T-cell (primary cell): Measurements from ENCODE around the gene PTCD1. TPM values are rescaled to one million over a fixed set of nuclear protein-coding genes. Genes with fewer than 3 reads are reported as not detected.
A peak's percentile ranks its signal among the peaks of the same experiment; 100 is the strongest.

Source experiments
- ATAC-seq, 4 experiments: fragments of 200-7000 bp in 3 of 4; fragments of 150-1000 bp in 1 of 4; cut with Tn5 transposase; replicated peaks in 1 of 4; 1 replicate in 3 of 4; 2 replicates in 1 of 4; pipeline ENCODE4 v1.10.0; 2021; ENCODE audit warnings: moderate library complexity in 3 of 4, mild to moderate bottlenecking in 2 of 4, moderate number of reproducible peaks in 1 of 4
- CTCF ChIA-PET, 2 donors: fragments of 300-600 bp; sonication (Branson Sonifier 250); formaldehyde crosslinking; loops; one replicate each; lab custom pipeline; 2022; ENCODE audit warnings: antibody characterized with exemption in 2 of 2; lab: Charles Lee
- POLR2A ChIA-PET, 2 donors: fragments of 300-600 bp; sonication (Branson Sonifier 250); formaldehyde crosslinking; loops; one replicate each; lab custom pipeline; 2022; ENCODE audit warnings: antibody characterized with exemption in 2 of 2; lab: Charles Lee
- DNase-seq, 35 experiments: peaks; one replicate each; pipeline versions ENCODE4 v3.0.0 to v3.0.0-alpha.2; 2013 to 2023
- H3K27ac ChIP-seq: one replicate; pipeline ENCODE4 v1.5.1; 2013; ENCODE audit warnings: low read length
- H3K27me3 ChIP-seq, 2 experiments: replicated peaks in 1 of 2; 1 replicate in 1 of 2; 2 replicates in 1 of 2; pipeline versions ENCODE4 v1.6.1 to v1.7.0; 2013; ENCODE audit warnings: low read length in 1 of 2, mixed read lengths in 1 of 2; ENCODE audit not compliant: control insufficient read depth in 2 of 2, insufficient read depth in 2 of 2; ENCODE audit errors: extremely low read depth in 1 of 2
- H3K36me3 ChIP-seq, 2 donors: 1 replicate in 1 of 2; 2 replicates in 1 of 2; pipeline versions ENCODE4 v1.6.1 to v1.7.0; 2013; ENCODE audit warnings: low read length in 1 of 2; ENCODE audit not compliant: control insufficient read depth in 2 of 2, insufficient read depth in 1 of 2; ENCODE audit errors: extremely low read depth in 1 of 2
- H3K4me1 ChIP-seq, 2 experiments: 1 replicate in 1 of 2; 2 replicates in 1 of 2; pipeline versions ENCODE4 v1.6.1 to v1.7.0; 2013; ENCODE audit warnings: low read length in 2 of 2, mixed read lengths in 1 of 2; ENCODE audit not compliant: insufficient read depth in 2 of 2, control insufficient read depth in 1 of 2; ENCODE audit errors: extremely low read depth in 1 of 2
- H3K4me3 ChIP-seq, 2 donors: 1 replicate in 1 of 2; 2 replicates in 1 of 2; pipeline versions ENCODE4 v1.5.1 to v1.7.0; 2013; ENCODE audit warnings: mild to moderate bottlenecking in 2 of 2, low read length in 1 of 2, moderate library complexity in 1 of 2; ENCODE audit not compliant: control insufficient read depth in 1 of 2; ENCODE audit errors: extremely low read depth in 1 of 2
- H3K9me3 ChIP-seq: 2 replicates; pipeline ENCODE4 v1.7.0; 2013
- H3K27ac Mint-ChIP-seq, 2 donors: one replicate each; pipeline ENCODE4 v1.8.0; 2020 to 2021; ENCODE audit warnings: mild to moderate bottlenecking in 2 of 2, mixed read lengths in 2 of 2
- H3K27me3 Mint-ChIP-seq, 2 donors: one replicate each; pipeline ENCODE4 v1.8.0; 2021 to 2022; ENCODE audit warnings: mixed read lengths in 2 of 2
- H3K36me3 Mint-ChIP-seq: one replicate; pipeline ENCODE4 v1.8.0; 2021; ENCODE audit warnings: mixed read lengths
- H3K4me1 Mint-ChIP-seq, 3 donors: one replicate each; pipeline ENCODE4 v1.8.0; 2020 to 2022; ENCODE audit warnings: mixed read lengths in 3 of 3, mild to moderate bottlenecking in 1 of 3
- H3K4me3 Mint-ChIP-seq, 3 donors: one replicate each; pipeline ENCODE4 v1.8.0; 2020 to 2022; ENCODE audit warnings: mild to moderate bottlenecking in 3 of 3, mixed read lengths in 3 of 3, moderate library complexity in 3 of 3
- H3K9me3 Mint-ChIP-seq, 3 donors: one replicate each; pipeline ENCODE4 v1.8.0; 2020 to 2022; ENCODE audit warnings: mixed read lengths in 3 of 3
- WGBS: methylation state at CpG from one replicate; pipeline ENCODE4 v1.1.5; 2013; ENCODE audit warnings: missing lambda C conversion rate; ENCODE audit not compliant: insufficient coverage; 5-methylcytosine and 5-hydroxymethylcytosine counted together
- total RNA-seq, 35 experiments: library from RNA in 6 of 35; stranded (reverse) in 6 of 35; fragments of 120-200 nt in 1 of 35; gene quantifications; one replicate each; pipeline versions ENCODE4 v1.2.1 to v1.2.4 and lab custom pipeline; 2013 to 2026

Gene PTCD1, protein sequence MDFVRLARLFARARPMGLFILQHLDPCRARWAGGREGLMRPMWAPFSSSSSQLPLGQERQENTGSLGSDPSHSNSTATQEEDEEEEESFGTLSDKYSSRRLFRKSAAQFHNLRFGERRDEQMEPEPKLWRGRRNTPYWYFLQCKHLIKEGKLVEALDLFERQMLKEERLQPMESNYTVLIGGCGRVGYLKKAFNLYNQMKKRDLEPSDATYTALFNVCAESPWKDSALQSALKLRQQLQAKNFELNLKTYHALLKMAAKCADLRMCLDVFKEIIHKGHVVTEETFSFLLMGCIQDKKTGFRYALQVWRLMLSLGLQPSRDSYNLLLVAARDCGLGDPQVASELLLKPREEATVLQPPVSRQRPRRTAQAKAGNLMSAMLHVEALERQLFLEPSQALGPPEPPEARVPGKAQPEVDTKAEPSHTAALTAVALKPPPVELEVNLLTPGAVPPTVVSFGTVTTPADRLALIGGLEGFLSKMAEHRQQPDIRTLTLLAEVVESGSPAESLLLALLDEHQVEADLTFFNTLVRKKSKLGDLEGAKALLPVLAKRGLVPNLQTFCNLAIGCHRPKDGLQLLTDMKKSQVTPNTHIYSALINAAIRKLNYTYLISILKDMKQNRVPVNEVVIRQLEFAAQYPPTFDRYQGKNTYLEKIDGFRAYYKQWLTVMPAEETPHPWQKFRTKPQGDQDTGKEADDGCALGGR
- total RNA-seq = 10 to 100 TPM in 3 of 5 donors, 1 to 10 TPM in 2; 5.4 to 11.6 (median 10.5) TPM
- total RNA-seq (2013) = 6.1 TPM
- total RNA-seq (lab: John Stamatoyannopoulos, UW) = 3.3 to 10.9 (median 7.2) reads per million in 29 experiments

DNA sequence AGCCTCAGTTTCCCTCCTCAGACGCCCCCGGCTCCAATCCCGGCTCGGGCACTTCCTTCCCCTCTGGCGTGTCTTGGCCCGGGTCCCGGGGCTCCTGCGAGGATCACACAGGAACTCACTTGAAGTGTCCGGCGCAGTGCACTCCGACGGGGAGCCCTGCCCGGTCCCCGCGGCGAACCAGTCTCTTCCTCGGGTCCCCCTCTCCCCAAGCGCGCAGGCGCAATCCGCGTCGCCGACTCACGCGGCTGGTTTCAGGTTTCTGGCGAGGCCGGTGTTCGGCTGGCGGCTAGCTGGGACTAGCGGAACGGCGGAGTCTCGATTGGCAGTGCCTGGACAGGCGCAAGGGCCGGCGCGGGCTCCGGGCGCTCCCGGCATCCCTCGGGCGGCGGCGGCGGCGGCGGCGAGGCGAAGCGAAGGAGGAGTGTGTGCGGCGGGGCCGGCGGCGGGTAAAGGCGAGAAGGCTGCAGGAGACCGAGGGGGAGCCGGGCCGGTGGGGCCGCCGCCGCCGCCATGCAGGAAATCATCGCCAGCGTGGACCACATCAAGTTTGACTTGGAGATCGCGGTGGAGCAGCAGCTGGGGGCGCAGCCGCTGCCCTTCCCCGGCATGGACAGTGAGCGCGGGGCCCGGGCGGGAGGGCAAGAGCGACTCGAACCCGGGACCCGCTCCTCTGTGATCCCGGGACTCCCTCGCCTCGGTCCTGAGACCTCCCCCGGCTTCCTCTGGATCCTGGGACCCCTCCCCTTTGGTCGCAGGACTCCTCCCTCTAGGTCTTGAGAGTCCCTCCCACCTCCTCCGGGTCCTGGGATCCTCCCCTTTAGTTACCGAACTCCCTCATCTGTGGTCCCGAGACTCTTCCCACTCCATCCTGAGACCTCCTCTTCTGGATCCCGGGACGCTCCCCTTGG lies at the start of gene PTCD1, which contains the start of gene CPSF4:
TSS of gene PTCD1 (minus strand) at position 226 of the 908 bp plus-strand sequence. CDS start 3,556 bp downstream, outside the sequence.
TSS of gene CPSF4 (plus strand) at position 371 of the 908 bp plus-strand sequence. CDS start at position 511, 140 bp downstream.
- Histone ChIP-seq H3K4me3 (peak within 1 kb of the TSS; percentile 82 to 92), H3K9me3 (no peaks in the 10 kb centered on the region), H3K4me1 (peaks cover 0 to 28% of the 10 kb centered on the region in 2 experiments), H3K36me3 (peaks cover 0 to 14% of the 10 kb centered on the region in 2 donors), H3K27ac (peak within 1 kb of the TSS; percentile 85), H3K27me3 (no peaks in the 10 kb centered on the region)
- peaks cover 16% of the 10 kb centered on the region for H3K36me3 Mint-ChIP-seq
- H3K27me3 Mint-ChIP-seq = no peaks in the 10 kb centered on the region
- ATAC-seq (peak; percentile 84 to 94 (median 90)), DNase-seq (peak; percentile 62 to 91 (median 77))
- peaks cover 32 to 40% (median 39%) of the 10 kb centered on the region in 3 donors for H3K4me1 Mint-ChIP-seq
- under 1% methylated on average over 85 of the region's 89 CpGs for WGBS
- no peaks in the 10 kb centered on the region for H3K9me3 Mint-ChIP-seq
- peak within 1 kb of the TSS; percentile 91 to 100 (median 95) for H3K4me3 Mint-ChIP-seq
- ChIA-PET POLR2A (no interaction called here), CTCF (interaction anchor here in 1 of 2 donors (0.7 kb wide), 1 partner anchor 22 kb away, joined by 3 read pairs; no protein-coding TSS in a partner anchor)
- peak within 1 kb of the TSS; percentile 95 to 96 for H3K27ac Mint-ChIP-seq

DNA sequence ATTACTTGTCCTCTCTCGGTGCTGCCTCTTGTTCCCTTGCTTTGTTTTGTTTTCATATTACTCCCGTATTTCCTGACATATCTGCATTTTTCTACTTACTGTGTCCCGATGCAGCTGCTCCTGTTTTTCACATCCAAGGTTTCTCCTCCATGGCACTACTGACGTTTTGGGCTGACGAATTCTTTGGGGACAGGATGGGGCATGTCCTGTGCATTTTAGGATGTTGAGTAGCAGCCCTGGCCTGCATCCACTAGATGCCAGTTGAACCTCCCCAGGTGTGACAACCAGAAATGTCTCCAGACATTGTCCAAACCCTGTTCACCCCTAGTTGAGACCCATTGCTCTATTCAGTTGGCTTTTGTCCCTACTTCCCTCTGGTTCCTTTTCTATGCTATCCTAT lies 46.5 kb upstream of the PTCD1 start:
- no peaks in the 10 kb centered on the region for H3K9me3 Mint-ChIP-seq
- peaks cover 7 to 31% of the 10 kb centered on the region in 2 donors for H3K36me3 ChIP-seq
- H3K27ac ChIP-seq = no peak overlapping the region
- H3K4me3 Mint-ChIP-seq = no peak overlapping the region
- DNase-seq = no peak
- no peaks in the 10 kb centered on the region for H3K9me3 ChIP-seq
- no peaks in the 10 kb centered on the region for H3K27me3 ChIP-seq
- POLR2A ChIA-PET = no interaction called here
- H3K36me3 Mint-ChIP-seq = peaks cover 25% of the 10 kb centered on the region
- no peaks in the 10 kb centered on the region for H3K4me1 ChIP-seq
- no peak overlapping the region for H3K27ac Mint-ChIP-seq
- WGBS = 100% methylated on average over 2 of the region's 5 CpGs
- no peak for ATAC-seq
- H3K27me3 Mint-ChIP-seq = no peaks in the 10 kb centered on the region
- peaks cover 0 to 5% (median 4%) of the 10 kb centered on the region in 3 donors for H3K4me1 Mint-ChIP-seq
- CTCF ChIA-PET = no interaction called here
- H3K4me3 ChIP-seq = no peak overlapping the region

DNA sequence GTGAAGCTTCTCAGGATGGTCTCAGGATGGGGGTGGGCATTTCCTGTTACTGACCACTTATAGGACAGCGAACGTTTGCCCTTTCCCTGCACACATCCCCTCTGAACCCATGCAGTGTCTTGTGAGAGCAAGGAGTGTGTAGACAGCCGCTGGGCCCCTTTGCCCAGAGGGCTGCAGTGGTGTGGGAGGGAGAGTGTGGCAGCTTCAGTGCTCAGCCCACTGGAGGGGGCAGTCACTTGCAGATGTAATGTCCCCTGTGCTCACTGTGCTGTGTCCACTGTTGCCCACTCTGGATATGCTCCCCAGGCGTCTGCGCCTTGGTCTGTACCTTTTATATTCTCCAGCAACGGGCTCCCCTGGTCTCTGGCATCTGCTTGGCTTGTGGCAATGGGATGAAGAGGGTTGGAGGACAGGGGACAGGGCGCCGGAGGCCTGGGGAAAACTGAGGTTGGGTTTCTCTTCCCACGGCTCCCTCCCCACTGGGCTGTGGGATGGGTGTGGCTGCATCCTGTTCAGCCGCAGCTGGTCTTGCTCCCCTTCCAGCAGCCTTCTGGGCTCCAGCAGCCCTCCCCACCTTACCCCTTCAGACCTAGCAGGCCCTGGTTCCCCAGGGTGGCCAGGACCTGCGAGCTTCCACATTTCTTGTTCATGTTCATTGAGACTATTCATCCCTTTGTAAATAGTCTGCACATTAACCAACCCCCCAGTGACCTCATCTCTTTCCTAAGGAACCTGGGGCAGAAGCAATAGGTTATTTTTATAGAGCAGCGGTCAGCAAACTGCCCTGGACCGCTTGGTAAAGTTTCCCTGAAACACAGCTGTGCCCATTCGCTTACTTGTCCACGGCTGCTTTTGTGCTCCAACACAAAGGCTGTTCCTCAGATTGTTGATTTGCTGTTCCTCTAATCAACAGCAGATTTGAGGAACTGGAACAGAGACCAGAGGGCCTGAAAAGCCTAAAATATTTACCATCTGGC lies 40.2 kb upstream of the PTCD1 start:
- ChIA-PET CTCF (no interaction called here), POLR2A (interaction anchor here in 1 of 2 donors (0.6 kb wide), 1 partner anchor 1230 kb away, joined by 4 read pairs; no protein-coding TSS in a partner anchor)
- H3K36me3 ChIP-seq = peaks cover 3 to 28% of the 10 kb centered on the region in 2 donors
- H3K27me3 ChIP-seq = no peaks in the 10 kb centered on the region
- DNase-seq = no peak
- Mint-ChIP-seq H3K9me3 (no peaks in the 10 kb centered on the region), H3K36me3 (peaks cover 6% of the 10 kb centered on the region), H3K27ac (peak overlapping the region; percentile 84 to 86), H3K4me1 (peaks cover 33 to 41% (median 33%) of the 10 kb centered on the region in 3 donors), H3K4me3 (peak overlapping the region in 1 of 3 donors; percentile 59), H3K27me3 (no peaks in the 10 kb centered on the region)
- H3K4me3 ChIP-seq = no peak overlapping the region
- peak overlapping the region; percentile 43 for H3K27ac ChIP-seq
- no peaks in the 10 kb centered on the region for H3K9me3 ChIP-seq
- peak in 2 of 4 experiments; percentile 45 to 53 for ATAC-seq
- 74% methylated on average over 8 of the region's 15 CpGs for WGBS
- peaks cover 10 to 28% of the 10 kb centered on the region in 2 experiments for H3K4me1 ChIP-seq

DNA sequence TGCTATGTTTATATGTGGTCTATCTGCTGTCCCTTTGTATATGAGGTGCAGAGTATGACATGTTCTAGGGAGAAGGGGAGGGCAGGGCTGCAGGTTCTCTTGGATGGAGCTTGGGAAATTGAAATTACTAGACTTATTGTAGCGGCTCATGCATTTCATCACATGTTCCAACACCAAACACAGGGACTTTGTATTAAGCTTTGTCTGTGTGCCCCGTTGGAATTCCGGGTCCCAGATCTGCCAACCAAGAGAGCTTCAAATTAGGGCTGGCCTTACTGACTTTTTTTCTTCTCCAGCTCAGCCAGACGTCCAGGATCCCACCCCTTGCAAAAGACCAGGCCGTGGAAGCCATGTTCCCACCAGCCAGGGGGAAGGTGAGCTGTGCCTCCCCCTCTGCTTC lies 37.5 kb upstream of the PTCD1 start:
- no peak overlapping the region for H3K27ac Mint-ChIP-seq
- 93% methylated on average over 2 of the region's 5 CpGs for WGBS
- ATAC-seq (no peak), DNase-seq (no peak)
- H3K27me3 Mint-ChIP-seq = no peaks in the 10 kb centered on the region
- no peaks in the 10 kb centered on the region for H3K9me3 Mint-ChIP-seq
- H3K4me1 ChIP-seq = peaks cover 13 to 42% of the 10 kb centered on the region in 2 experiments
- H3K4me3 Mint-ChIP-seq = no peak overlapping the region
- no peaks in the 10 kb centered on the region for H3K9me3 ChIP-seq
- H3K4me1 Mint-ChIP-seq = peaks cover 45 to 58% (median 50%) of the 10 kb centered on the region in 3 donors
- H3K4me3 ChIP-seq = no peak overlapping the region
- H3K36me3 Mint-ChIP-seq = peaks cover 3% of the 10 kb centered on the region
- CTCF ChIA-PET = interaction anchor here (0.6 to 1.0 kb wide), 3 partner anchors 10 to 1122 kb away, joined by 4 to 11 read pairs (median 4); no protein-coding TSS in a partner anchor
- POLR2A ChIA-PET = interaction anchor here (0.5 to 0.7 kb wide), 3 partner anchors 13 to 648 kb away, joined by 5 to 9 read pairs (median 6); no protein-coding TSS in a partner anchor
- H3K27ac ChIP-seq = no peak overlapping the region
- peaks cover 0 to 23% of the 10 kb centered on the region in 2 donors for H3K36me3 ChIP-seq
- no peaks in the 10 kb centered on the region for H3K27me3 ChIP-seq

GRCh38 chr7:99473315-99473596 lies 34.7 kb upstream of the PTCD1 start:
- Histone ChIP-seq H3K9me3 (no peaks in the 10 kb centered on the region), H3K4me1 (peaks cover 9 to 30% of the 10 kb centered on the region in 2 experiments), H3K4me3 (peak overlapping the region; percentile 63 to 88), H3K27me3 (no peaks in the 10 kb centered on the region), H3K36me3 (peaks cover 0 to 7% of the 10 kb centered on the region in 2 donors), H3K27ac (no peak overlapping the region)
- peak overlapping the region; percentile 88 to 94 for H3K27ac Mint-ChIP-seq
- H3K36me3 Mint-ChIP-seq = peaks cover 3% of the 10 kb centered on the region
- peak in 1 of 35 experiments; percentile 41 for DNase-seq
- no peak for ATAC-seq
- H3K9me3 Mint-ChIP-seq = no peaks in the 10 kb centered on the region
- ChIA-PET POLR2A (interaction anchor here (0.6 to 1.0 kb wide), 3 partner anchors 32 to 653 kb away, joined by 3 to 13 read pairs (median 3); partner anchors contain the start of genes MBLAC1 (in 1 of the 2) and ZKSCAN5 (in 1 of the 2)), CTCF (interaction anchor here in 1 of 2 donors (0.6 to 1.3 kb wide), 2 partner anchors 17 to 529 kb away, joined by 4 read pairs; no protein-coding TSS in a partner anchor)
- H3K27me3 Mint-ChIP-seq = peaks cover 0 to 4% of the 10 kb centered on the region in 2 donors
- WGBS = 3% methylated on average over 7 of the region's 7 CpGs
- peaks cover 38 to 45% (median 39%) of the 10 kb centered on the region in 3 donors for H3K4me1 Mint-ChIP-seq
- H3K4me3 Mint-ChIP-seq = peak overlapping the region; percentile 90 to 99 (median 96)
